Subcutaneous abdominal adipose tissue (tissue), 5 donors: ENCODE data around the gene ANKH.

Source experiments
- H3K27ac ChIP-seq: one replicate; pipeline ENCODE4 v1.7.0; 2013; ENCODE audit warnings: low read depth, mild to moderate bottlenecking, inconsistent platforms, low read length, moderate library complexity
- H3K27me3 ChIP-seq, 5 donors: one replicate each; pipeline ENCODE4 v1.7.0; 2013; ENCODE audit warnings: low read length in 5 of 5, inconsistent platforms in 1 of 5; ENCODE audit not compliant: control insufficient read depth in 5 of 5, insufficient read depth in 4 of 5
- H3K36me3 ChIP-seq, 5 donors: one replicate each; pipeline ENCODE4 v1.7.0; 2013; ENCODE audit warnings: low read length in 5 of 5; ENCODE audit not compliant: control insufficient read depth in 5 of 5, insufficient read depth in 5 of 5
- H3K4me1 ChIP-seq, 5 donors: one replicate each; pipeline ENCODE4 v1.7.0; 2013; ENCODE audit warnings: low read length in 5 of 5, mild to moderate bottlenecking in 3 of 5, moderate library complexity in 1 of 5; ENCODE audit not compliant: control insufficient read depth in 5 of 5, insufficient read depth in 5 of 5
- H3K4me3 ChIP-seq, 5 donors: one replicate each; pipeline ENCODE4 v1.7.0; 2013; ENCODE audit warnings: low read length in 5 of 5, low read depth in 1 of 5
- H3K9ac ChIP-seq, 5 donors: one replicate each; pipeline ENCODE4 v1.7.0; 2013; ENCODE audit warnings: low read length in 5 of 5, mild to moderate bottlenecking in 4 of 5, moderate library complexity in 3 of 5
- H3K9me3 ChIP-seq, 5 donors: one replicate each; pipeline ENCODE4 v1.7.0; 2013; ENCODE audit warnings: low read length in 5 of 5; ENCODE audit not compliant: control insufficient read depth in 5 of 5
- donor health status: healthy.
- donor health status: healthy.
- donor health status: healthy.
- donor health status: healthy.
- donor health status: healthy.

ANKH gene

GRCh38 chr5:14816999-14817761 lies 54.4 kb downstream of the ANKH start:
- Histone ChIP-seq H3K36me3 (no peaks in the 10 kb centered on the region), H3K27ac (peak overlapping the region; percentile 38), H3K4me3 (no peak overlapping the region), H3K4me1 (peaks cover 0 to 31% (median 22%) of the 10 kb centered on the region in 5 donors), H3K27me3 (no peaks in the 10 kb centered on the region), H3K9ac (no peak overlapping the region), H3K9me3 (no peaks in the 10 kb centered on the region)

- Histone ChIP-seq H3K4me3 (no peak overlapping the region), H3K36me3 (no peaks in the 10 kb centered on the region), H3K27ac (peak overlapping the region; percentile 38), H3K9ac (no peak overlapping the region), H3K9me3 (no peaks in the 10 kb centered on the region), H3K4me1 (peaks cover 0 to 28% (median 18%) of the 10 kb centered on the region in 5 donors), H3K27me3 (no peaks in the 10 kb centered on the region)
Observed at GRCh38 chr5:14816374-14816998, 55.1 kb downstream of the ANKH start.

- Histone ChIP-seq H3K4me1 (peaks cover 3 to 27% (median 17%) of the 10 kb centered on the region in 5 donors), H3K4me3 (no peak overlapping the region), H3K27me3 (no peaks in the 10 kb centered on the region), H3K9ac (no peak overlapping the region), H3K9me3 (no peaks in the 10 kb centered on the region), H3K36me3 (no peaks in the 10 kb centered on the region), H3K27ac (no peak overlapping the region)
Observed at GRCh38 chr5:14813747-14814146, 57.8 kb downstream of the ANKH start.

GRCh38 chr5:14812166-14812565 lies 59.4 kb downstream of the ANKH start:
- no peak overlapping the region for H3K27ac ChIP-seq
- no peaks in the 10 kb centered on the region for H3K36me3 ChIP-seq
- H3K4me3 ChIP-seq = no peak overlapping the region
- peaks cover 3 to 26% (median 15%) of the 10 kb centered on the region in 5 donors for H3K4me1 ChIP-seq
- no peaks in the 10 kb centered on the region for H3K27me3 ChIP-seq
- H3K9ac ChIP-seq = no peak overlapping the region
- H3K9me3 ChIP-seq = no peaks in the 10 kb centered on the region

- Histone ChIP-seq H3K4me3 (no peak overlapping the region), H3K9ac (no peak overlapping the region), H3K36me3 (peaks cover 0 to 3% (median 0%) of the 10 kb centered on the region in 5 donors), H3K4me1 (peaks cover 3 to 34% (median 12%) of the 10 kb centered on the region in 5 donors), H3K27ac (no peak overlapping the region), H3K27me3 (no peaks in the 10 kb centered on the region), H3K9me3 (no peaks in the 10 kb centered on the region)
Observed at GRCh38 chr5:14810928-14811572, 60.5 kb downstream of the ANKH start.

GRCh38 chr5:14810282-14810681 lies 61.3 kb downstream of the ANKH start:
- H3K9me3 ChIP-seq = no peaks in the 10 kb centered on the region
- H3K4me1 ChIP-seq = peaks cover 3 to 38% (median 13%) of the 10 kb centered on the region in 5 donors
- no peak overlapping the region for H3K27ac ChIP-seq
- H3K36me3 ChIP-seq = peaks cover 0 to 3% (median 0%) of the 10 kb centered on the region in 5 donors
- no peak overlapping the region for H3K4me3 ChIP-seq
- H3K9ac ChIP-seq = no peak overlapping the region
- H3K27me3 ChIP-seq = no peaks in the 10 kb centered on the region

GRCh38 chr5:14809369-14810155 lies 62.0 kb downstream of the ANKH start:
- H3K9ac ChIP-seq = peak overlapping the region in 1 of 5 donors; percentile 48
- no peaks in the 10 kb centered on the region for H3K27me3 ChIP-seq
- H3K9me3 ChIP-seq = no peaks in the 10 kb centered on the region
- peaks cover 0 to 3% (median 0%) of the 10 kb centered on the region in 5 donors for H3K36me3 ChIP-seq
- H3K27ac ChIP-seq = no peak overlapping the region
- H3K4me1 ChIP-seq = peaks cover 3 to 38% (median 13%) of the 10 kb centered on the region in 5 donors
- peak overlapping the region in 1 of 5 donors; percentile 30 for H3K4me3 ChIP-seq

GRCh38 chr5:14807471-14807870 lies 64.1 kb downstream of the ANKH start:
- H3K9ac ChIP-seq = no peak overlapping the region
- peaks cover 0 to 3% (median 2%) of the 10 kb centered on the region in 5 donors for H3K36me3 ChIP-seq
- peaks cover 3 to 38% (median 13%) of the 10 kb centered on the region in 5 donors for H3K4me1 ChIP-seq
- H3K27me3 ChIP-seq = no peaks in the 10 kb centered on the region
- H3K4me3 ChIP-seq = no peak overlapping the region
- H3K9me3 ChIP-seq = no peaks in the 10 kb centered on the region
- H3K27ac ChIP-seq = no peak overlapping the region

- H3K4me1 ChIP-seq = peaks cover 3 to 44% (median 13%) of the 10 kb centered on the region in 5 donors
- H3K36me3 ChIP-seq = peaks cover 0 to 3% (median 2%) of the 10 kb centered on the region in 5 donors
- no peak overlapping the region for H3K27ac ChIP-seq
- H3K27me3 ChIP-seq = no peaks in the 10 kb centered on the region
- no peak overlapping the region for H3K9ac ChIP-seq
- no peak overlapping the region for H3K4me3 ChIP-seq
- no peaks in the 10 kb centered on the region for H3K9me3 ChIP-seq
Observed at GRCh38 chr5:14806456-14806855, 65.1 kb downstream of the ANKH start.
